Mucosa of descending colon (tissue), 3 donors: ENCODE measurements around the gene IL32. TPM values are rescaled to one million over a fixed set of nuclear protein-coding genes. Genes with fewer than 3 reads are reported as not detected.

ENCODE experiments used
- ATAC-seq: fragments of 200-7000 bp; cut with Tn5 transposase; one replicate; pipeline ENCODE4 v1.9.1; 2020; ENCODE audit warnings: mild to moderate bottlenecking, moderate library complexity
- DNase-seq, 3 donors: peaks; one replicate each; pipeline ENCODE4 v3.0.0-alpha.2; 2020
- H3K36me3 ChIP-seq: fragments of 200-600 bp; one replicate; pipeline ENCODE4 v1.8.0; 2021; ENCODE audit warnings: low read depth, mild to moderate bottlenecking
- H3K4me1 ChIP-seq: fragments of 200-600 bp; one replicate; pipeline ENCODE4 v1.8.0; 2021; ENCODE audit warnings: low read depth, mild to moderate bottlenecking
- H3K4me3 ChIP-seq: fragments of 200-600 bp; one replicate; pipeline ENCODE4 v1.8.0; 2021; ENCODE audit warnings: mild to moderate bottlenecking
- H3K9me3 ChIP-seq: fragments of 200-600 bp; one replicate; pipeline ENCODE4 v1.8.0; 2021; ENCODE audit warnings: mild to moderate bottlenecking
- CTCF ChIP-seq: fragments of 200-600 bp; IDR thresholded peaks from one replicate; pipeline ENCODE4 v1.8.0; 2022; ENCODE audit warnings: antibody characterized with exemption, mild to moderate bottlenecking
- intact Hi-C, 2 donors: fragments of 100-400 bp; cut with DNase I in 1 of 2; cut with micrococcal nuclease in 1 of 2; formaldehyde crosslinking; loops; one replicate each; pipeline versions ENCODE4 v1.11.0 to v1.11.1; 2022; cut with DNase I, micrococcal nuclease
- total RNA-seq, 3 donors: library from RNA; stranded (reverse); fragmentation: NEBNext Ultra II Directional in 2 of 3; extraction: Animal tissue kit (Norgen Biotek cat#: 25700) in 2 of 3; gene quantifications; one replicate each; pipeline versions ENCODE4 v1.2.1 to v1.2.4, GENCODE V29; 2021 to 2023
- donor health status: DM: no; HTN: no; CAD: no; lungs with moderate emphysema.
- donor health status: DM: no; HTN: no; CAD: no.
- donor health status: DM: no; HTN: yes; CAD: no.

Gene IL32
- total RNA-seq, 3 donors from 2014 or later: 394 to 627 (median 413) TPM

- ATAC-seq (no peak), DNase-seq (peak in 1 of 3 donors; percentile 56)
- no peak for TF ChIP-seq CTCF
- peaks cover 8% of the 10 kb centered on the region for H3K4me1 ChIP-seq
- H3K4me3 ChIP-seq: no peak overlapping the region
- intact Hi-C loops: no loop called here
- H3K36me3 ChIP-seq: no peaks in the 10 kb centered on the region
- no peaks in the 10 kb centered on the region for H3K9me3 ChIP-seq
These were observed 8.0 kb upstream of the IL32 start for GRCh38 chr16:3057181-3058138.

DNA sequence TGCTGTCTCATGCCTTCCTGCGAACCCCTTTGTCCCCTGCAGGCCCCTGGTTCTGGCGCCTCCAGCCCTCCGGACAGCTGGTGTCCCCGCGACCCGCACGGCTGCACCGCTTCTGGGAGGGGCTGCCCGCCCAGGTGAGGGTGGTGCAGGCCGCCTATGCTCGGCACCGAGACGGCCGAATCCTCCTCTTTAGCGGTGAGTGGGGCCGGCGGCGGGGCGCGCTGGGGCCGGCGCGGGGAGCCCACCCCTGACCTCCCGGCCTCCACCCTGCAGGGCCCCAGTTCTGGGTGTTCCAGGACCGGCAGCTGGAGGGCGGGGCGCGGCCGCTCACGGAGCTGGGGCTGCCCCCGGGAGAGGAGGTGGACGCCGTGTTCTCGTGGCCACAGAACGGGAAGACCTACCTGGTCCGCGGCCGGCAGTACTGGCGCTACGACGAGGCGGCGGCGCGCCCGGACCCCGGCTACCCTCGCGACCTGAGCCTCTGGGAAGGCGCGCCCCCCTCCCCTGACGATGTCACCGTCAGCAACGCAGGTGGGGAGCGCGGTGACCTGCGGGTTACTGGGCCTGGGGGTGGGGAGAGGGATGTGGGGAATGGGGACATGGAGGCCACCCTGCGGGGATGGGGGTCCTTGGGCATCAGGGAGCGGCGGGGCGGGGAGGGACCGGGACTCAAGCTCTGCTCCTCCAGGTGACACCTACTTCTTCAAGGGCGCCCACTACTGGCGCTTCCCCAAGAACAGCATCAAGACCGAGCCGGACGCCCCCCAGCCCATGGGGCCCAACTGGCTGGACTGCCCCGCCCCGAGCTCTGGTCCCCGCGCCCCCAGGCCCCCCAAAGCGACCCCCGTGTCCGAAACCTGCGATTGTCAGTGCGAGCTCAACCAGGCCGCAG, 7.1 kb upstream of the IL32 start:
- intact Hi-C loops: no loop called here
- no peak for TF ChIP-seq CTCF
- DNase-seq (peak; percentile 78 to 85 (median 84)), ATAC-seq (peak; percentile 72)
- H3K9me3 ChIP-seq: no peaks in the 10 kb centered on the region
- H3K4me3 ChIP-seq: peak overlapping the region; percentile 33
- peaks cover 15% of the 10 kb centered on the region for H3K4me1 ChIP-seq
- H3K36me3 ChIP-seq: no peaks in the 10 kb centered on the region

GRCh38 chr16:3059041-3059722, 6.3 kb upstream of the IL32 start:
- intact Hi-C loops: no loop called here
- peak; percentile 90 for TF ChIP-seq CTCF

DNA sequence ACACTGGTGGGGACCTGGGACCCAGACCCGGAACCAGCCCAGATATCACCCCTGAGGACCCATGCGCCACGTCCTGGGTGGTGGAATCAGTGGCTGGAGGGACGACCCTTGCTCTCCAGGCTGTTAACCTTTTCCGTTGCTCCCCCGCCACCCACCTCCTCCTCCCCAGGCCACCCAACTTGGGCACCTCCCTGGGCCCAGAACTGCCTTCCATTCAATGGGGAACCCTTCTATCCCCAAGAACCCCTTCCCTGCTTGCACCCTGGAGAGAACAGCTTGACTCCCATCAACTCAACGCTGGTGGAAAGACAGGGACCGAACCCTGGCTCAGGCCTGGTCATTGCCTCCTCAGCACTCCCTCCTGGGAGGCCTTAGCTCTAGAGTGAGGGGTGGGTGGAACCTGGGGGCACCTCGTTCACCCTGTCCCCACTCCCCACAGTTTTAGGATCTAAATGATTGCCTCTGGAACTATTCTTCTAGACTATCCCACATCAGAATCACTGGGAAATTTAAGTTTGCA, 5.7 kb upstream of the IL32 start:
- Histone ChIP-seq H3K36me3 (no peaks in the 10 kb centered on the region), H3K4me3 (no peak overlapping the region), H3K9me3 (no peaks in the 10 kb centered on the region), H3K4me1 (peaks cover 29% of the 10 kb centered on the region)
- DNase-seq: no peak
- ATAC-seq: no peak
- intact Hi-C loops: no loop called here
- no peak for TF ChIP-seq CTCF

More at GRCh38 chr16:3059041-3059722, 6.3 kb upstream of the IL32 start:
- H3K36me3 ChIP-seq: no peaks in the 10 kb centered on the region
- H3K9me3 ChIP-seq: no peaks in the 10 kb centered on the region
- ATAC-seq (peak; percentile 95), DNase-seq (peak; percentile 85 to 96 (median 93))
- peaks cover 23% of the 10 kb centered on the region for H3K4me1 ChIP-seq
- peak overlapping the region; percentile 33 for H3K4me3 ChIP-seq
